Activated CD8-positive, alpha-beta memory T cell treated with anti-CD3 and anti-CD28 coated beads for 4 hours (primary cell): ENCODE data around the gene MMP27.

Source experiments
- DNase-seq, 2 donors: peaks; one replicate each; pipeline ENCODE4 v3.0.0-alpha.2; 2020; ENCODE audit warnings: low read depth in 2 of 2

Gene MMP27

DNA sequence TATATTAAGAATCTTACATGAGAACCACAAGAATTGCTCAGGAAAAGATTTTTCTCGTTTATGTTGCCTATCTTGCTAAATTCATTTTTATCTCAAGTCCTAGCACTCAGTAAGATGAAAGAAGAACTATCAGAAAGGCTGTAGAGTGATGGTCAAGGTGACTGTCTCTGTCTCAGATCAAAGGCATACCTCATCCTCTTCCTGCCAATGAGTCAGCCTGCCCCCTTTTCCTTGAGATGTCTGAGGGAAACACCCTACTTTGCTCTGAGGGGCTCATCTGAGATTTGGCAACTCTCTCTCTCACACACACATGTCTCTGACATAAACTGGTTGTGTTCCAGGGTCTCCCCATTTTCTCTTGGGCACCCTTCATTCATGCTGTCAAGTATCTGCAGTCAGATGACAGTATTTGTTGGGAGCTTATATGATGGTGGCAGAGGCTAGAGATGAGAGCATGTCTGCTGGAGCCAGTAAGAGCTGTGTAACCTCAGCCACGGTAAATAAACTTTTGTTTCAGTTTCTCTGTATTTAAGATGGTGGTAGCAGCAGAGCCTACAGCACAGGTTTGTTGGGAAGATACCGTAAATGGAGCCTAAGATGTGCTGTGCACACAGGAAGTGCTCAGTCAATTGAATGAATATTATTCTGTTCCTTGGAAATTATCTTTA is 1.6 kb downstream of the MMP27 start:
- no peak for DNase-seq

DNA sequence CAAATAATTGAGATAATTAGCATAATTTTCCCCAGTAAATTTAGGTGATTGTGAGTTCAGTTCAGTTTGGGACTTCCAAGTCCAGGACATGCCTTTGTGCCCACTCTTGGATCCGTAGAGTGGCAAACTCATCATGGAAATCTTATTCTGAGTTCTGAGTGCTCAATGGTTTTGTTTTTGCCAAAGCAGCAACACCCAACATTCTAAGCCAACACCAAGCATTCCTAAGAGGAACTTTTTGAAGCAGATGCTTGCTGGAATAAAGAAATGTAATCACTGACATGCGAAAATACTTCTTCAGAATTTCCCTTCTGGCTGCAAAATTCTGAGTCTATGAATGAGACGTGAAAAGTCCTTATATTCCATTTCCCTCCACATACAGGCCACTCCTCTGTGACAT is 10.4 kb downstream of the MMP27 start:
- DNase-seq = no peak

DNA sequence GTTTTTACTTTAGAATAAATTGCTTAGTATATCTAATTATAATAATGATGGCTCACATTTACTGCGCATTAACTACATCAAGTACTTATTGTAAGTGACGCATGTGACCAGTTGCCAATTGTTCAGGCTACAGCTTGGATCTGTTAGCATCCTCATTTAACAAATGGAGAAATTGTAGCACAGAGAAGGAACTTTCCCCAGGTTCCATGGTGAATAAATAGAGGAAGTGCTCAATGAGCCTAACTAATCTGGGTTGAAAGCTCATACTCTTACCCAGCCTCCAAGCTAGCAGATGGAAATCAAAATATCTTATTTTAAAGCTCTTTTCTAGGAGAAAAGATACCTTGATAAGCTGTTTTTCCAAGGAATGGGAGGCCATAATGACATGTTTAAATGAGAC is 19.8 kb downstream of the MMP27 start:
- DNase-seq = no peak

DNA sequence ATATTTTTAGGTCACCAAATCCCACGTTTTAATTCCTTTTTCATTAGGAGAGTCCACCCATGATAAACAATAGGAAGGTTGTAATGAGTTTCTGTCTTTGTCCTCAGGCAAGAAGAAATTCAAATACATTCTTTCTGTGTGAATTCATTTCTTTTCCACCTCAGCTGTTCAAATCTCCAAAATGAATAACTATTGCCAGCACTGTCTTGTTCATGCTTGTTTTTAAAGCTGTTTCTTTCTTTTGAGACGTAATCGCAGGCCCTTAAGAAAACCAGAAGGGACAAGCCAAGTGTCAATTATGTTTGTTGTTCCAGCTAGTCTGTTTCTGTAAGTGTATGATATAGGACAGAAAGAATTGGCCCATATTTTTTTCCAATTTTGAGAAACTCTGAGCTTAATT is 20.2 kb downstream of the MMP27 start:
- no peak for DNase-seq

DNA sequence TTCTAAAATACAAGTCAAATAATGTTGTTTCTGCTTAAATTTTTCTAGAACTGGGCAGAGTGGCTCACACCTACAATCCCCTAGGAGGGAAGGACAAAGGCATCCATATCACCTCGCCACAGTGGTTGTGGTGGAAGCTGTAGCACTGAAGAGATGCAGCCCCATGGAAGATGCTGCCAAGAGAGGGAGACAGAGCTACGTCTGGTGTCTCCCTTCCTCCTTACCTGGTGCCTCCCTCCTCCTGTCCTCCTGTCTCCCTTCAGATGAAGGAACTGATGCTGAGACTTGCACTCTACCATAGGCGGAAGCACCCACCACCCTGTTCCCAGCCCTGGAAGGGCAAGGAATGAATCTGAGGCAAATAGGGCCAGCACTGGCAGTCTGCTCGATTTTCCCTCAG is 22.3 kb downstream of the MMP27 start:
- DNase-seq = no peak

DNA sequence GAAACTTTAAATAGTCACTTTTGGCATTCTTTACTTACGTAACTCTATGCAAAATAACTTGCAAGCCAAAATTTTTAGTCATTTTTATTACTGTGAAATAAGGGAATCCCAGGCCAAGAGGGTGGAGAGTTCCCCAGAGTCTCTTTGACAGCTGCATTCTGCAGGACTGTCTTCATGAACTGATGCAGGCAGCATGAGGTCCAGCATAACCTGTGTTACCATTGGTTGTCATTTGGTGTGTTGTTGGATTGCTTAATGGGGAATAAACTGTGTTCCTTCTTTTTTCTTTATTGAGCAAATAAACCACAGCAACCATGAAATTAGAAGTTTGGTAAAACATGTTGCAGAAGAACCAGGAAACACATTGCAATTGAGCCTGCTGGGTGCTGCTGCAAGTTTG is 24.6 kb downstream of the MMP27 start:
- no peak for DNase-seq

DNA sequence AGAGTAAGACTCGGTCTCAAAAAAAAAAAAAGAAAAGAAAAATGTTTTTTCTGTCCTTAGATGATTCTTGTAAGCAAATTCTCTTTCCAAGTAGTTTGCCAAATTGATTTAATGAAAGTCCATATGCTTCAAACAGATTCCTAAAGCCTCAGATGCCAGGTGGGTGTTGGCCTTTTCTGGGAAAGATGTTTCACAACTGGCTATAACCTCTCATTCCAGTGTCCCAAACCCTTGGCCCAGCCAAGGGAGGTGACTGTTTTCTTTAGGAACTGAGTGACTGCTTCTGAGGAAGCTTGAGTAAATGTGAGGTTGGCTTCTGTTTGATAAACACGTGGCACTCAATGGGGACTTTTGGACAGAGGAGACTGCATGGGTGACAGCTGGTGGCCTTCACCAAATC is 27.5 kb downstream of the MMP27 start:
- DNase-seq = no peak

DNA sequence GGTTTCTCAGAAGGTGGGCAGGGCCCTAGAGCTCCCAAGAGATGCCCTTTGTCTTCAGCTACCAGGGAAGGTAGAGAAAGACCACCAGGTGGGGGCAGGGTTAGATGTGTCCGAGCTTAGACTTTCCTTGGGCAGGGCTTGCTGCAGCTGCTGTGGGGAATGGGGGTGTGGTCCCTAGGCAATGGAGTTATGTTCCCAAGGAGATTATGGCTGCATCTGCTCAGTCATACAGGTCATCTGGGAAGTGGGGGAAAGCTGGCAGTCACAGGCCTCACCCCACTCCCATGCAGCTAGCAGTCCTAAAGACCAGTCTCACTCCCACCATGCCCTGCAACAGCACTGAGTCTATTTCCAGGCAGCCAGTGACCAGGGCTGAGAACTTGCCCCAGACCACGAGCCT is 29.5 kb downstream of the MMP27 start:
- no peak for DNase-seq

DNA sequence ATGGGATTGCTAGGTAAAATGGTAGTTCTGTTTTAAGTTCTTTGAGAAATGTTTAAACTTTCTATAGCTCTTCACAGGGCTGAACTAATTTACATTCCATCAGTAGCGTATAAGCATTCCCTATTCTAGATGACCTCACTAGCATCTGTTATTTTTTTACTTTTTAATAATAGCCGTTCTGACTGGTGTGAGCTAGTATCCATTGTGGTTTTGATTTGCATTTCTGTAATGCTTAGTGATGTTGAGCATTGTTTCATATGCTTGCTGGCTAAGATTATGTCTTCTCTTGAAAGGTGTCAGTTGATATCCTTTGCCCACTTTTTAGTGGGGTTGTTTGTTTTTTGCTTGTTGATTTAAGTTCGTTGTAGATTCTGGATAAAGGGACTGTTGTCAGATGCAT is 35.9 kb downstream of the MMP27 start:
- no peak for DNase-seq

DNA sequence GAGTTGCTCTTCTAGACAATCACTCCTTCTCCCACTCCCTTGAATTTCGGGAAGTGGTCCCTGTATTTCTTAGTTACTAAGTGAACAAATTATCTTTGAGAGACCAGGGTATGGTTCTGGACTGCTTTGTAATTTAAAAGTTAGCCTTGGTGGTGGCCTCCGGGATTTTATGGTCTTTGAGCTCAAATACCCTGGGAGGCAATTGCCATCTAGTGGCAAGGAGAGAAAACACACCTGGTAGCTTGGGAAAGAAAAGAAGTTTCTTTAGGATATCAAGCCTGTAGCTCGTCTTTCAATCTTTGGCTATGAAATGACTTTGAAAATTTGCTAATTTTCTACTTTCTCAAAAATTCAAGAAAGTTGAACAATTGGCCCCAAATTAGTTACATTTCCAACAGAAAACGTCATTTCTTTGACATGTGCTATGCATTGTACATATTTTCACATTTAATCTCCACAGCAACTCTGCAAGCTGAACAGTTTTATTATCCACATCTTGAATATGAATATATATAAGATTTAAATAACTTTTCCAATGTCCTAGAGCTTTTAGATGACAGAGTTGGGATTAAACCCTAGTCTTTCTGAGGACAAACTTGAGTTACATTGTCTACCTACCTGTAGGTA is 39.1 kb downstream of the MMP27 start:
- DNase-seq = no peak

DNA sequence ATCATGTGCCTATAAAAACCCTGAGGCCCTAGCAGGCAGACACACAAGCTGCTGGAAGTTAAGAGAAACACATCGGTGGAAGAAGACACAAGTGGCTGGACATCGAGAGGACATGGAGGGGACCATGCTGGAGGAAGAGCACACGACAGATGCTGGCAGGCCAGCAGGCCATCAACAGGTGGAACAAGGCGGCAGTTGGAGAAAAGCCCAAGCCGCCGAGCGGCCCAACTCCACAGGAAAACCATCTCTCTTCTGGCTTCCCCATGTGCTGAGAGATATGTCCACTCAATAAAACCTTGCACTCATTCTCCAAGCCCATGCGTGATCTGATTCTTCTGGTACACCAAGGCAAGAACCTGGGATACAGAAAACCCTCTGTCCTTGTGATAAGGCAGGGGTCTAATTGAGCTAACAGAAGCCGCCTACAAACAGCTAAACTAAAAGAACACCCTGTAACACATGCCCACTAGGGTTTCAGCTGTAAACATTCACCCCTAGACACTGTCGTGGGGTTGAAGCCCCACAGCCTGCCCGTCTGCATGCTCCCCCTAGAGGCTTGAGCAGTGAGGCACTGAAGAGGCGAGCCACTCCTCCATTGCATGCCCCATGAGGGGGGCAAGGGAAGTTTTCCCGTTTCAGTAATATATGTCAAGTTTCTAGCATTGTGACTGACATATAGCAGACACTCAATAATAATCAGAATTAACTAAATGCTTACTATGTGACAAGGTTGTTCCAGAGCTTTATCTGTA is 41.4 kb downstream of the MMP27 start:
- no peak for DNase-seq

DNA sequence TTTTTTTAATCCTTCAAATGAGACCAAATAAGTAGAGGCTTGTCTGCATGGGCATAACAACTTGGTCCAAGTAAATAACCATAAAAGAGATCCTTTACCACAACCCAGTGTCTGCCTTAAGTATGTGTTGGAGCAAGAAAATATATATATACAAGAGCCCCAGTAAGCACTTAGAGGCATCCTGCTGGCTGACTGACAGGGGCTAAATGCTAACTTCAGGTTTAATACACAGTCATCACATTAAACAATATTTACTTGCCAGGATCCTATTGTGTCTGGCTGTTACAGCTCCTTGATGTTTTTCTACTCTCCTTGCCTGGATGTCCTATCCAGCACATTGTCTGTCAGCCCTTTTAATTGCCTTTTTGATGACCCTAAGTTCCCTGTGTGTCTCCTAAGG is 43.0 kb downstream of the MMP27 start:
- no peak for DNase-seq

DNA sequence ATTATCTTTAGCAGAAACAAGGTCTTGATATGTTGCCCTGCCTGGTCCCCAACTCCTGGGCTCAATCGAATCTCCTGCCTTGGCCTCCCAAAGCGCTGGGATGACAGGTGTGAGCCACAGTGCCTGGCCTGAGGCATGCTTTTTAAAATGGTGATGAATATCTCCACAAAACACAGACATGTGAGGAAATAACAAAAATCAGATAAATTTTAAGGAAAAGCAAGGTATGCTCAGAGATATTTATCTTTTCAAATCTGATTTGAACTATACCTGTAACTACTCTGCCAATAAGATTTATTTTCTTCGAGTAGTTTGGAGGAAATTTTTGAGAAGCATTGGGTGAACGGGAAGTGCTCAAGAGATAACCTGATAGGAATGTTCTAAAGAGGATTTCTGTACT is 44.5 kb downstream of the MMP27 start:
- no peak for DNase-seq

DNA sequence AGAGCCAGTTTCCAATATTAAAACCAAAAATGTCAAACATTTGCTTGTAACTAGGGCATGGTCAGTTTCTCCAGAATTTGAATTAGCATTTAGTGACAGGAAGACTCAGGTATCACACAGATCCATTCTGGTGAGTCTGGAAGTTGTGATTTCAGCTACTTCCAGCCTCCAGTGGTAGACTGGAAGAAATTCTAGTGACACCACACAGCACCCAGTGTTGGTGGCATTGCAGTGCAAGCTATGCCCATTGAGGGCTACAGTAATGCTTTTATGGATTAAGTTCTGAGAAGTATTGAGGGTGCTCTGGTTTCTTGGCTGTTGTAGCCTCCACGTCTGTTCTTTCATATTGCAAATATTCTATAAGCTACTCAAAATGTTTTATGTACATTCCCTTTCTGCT is 49.0 kb downstream of the MMP27 start:
- no peak for DNase-seq

DNA sequence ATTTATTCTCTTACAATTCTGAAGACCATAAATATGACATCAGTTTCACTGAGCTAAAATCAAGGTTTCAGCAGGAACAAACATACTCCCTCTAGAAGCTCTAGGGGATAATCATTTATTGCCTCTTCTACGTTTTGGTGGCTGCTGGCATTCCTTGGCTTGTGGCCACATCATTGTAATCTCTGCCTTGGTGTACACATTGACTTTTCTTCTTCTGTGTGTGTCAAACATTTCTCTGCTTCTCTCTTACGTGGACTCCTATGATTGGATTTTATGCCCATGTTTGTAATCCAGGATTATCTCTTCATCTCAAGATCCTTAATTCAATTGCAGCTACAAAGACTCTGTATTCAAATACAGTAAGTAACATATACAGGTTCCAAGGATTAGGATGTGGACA is 50.0 kb downstream of the MMP27 start:
- DNase-seq = no peak

DNA sequence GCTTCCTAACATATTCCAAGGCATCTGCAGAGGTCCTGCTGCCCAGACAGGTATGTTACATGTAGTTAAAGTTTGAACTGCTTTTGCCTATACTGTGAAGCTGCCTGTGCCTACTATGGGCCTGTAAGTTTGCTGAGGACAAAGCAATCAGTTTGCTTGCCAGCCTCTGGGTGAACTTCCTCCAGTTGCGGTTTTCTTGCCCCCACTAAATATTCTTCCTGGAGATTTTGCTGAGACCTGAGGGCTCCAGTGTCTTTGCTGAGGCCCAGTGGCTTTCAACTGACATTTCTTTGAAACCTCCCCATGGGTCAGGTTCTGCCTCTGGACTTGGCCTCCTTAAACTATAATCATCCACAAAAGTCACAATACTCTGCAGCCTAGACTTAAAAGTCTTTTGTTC is 50.8 kb downstream of the MMP27 start:
- no peak for DNase-seq

DNA sequence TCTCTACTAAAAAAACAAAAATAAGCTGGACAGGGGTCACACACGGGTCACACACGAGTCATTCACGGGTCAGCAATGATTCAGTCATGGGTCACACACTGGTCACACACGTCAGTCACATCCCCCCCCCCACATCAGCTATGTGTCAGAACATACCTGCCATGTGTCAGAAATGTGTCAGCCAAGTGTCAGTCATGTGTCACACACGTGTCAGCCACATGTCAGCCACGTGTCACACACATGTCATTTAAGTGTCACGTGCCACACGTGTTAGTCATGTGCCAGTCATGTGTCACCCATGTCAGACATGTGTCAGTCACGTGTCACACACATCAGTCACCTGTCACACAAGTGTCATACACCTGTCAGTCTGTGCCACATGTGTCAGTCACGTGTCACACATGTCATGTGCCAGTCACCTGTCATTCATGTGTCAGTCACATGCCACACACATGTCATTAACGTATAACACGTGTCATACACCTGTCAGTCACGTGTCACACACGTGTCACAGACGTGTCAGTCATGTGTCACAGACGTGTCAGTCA is 51.8 kb downstream of the MMP27 start:
- DNase-seq = no peak

DNA sequence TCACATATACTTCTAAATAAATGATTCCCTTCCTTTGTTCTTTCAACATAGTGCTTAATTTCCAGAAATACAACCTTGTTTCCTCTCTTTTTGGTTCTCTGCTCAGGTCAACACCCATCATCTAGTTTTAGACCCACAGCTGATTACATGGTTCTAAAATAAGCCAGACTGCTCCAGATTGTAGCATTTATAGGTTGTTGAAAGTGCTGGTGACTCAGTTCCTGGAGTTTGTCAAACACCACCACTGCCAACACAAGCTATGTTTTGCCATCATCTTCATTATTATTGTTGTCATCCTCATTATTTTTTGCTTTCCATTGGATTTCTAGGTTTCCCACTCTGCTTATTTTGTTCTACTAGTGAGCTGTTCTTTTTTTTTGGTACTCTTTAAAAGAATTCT is 58.1 kb downstream of the MMP27 start:
- DNase-seq = no peak

DNA sequence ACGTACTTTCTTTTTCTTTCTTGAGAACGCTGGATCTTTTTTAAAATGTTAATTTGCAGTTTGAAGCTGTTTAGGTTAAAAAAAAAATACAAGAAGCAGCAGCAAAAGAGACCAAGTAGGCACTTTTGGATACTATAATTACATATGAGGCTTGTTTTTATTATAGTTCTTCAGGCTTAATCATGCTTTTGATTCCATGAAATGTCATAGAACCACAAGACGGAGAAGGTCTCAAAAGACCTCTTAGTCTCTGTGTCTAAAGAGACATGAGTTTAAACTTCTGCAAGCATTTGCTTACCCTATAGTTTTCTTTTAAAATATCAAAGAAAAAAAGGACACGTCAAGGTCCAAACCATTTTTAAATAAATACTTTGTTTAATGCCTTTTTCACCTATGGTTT is 61.6 kb downstream of the MMP27 start:
- DNase-seq = no peak
